Vagina (tissue), 2 donors: ENCODE data around the gene PTPN6. TPM values are rescaled to one million over a fixed set of nuclear protein-coding genes. Genes with fewer than 3 reads are reported as not detected.

Experiments used
- DNase-seq, 2 donors: peaks; one replicate each; pipeline ENCODE4 v3.0.0-alpha.2; 2017; ENCODE audit errors: extremely low spot score in 2 of 2
- H3K27ac ChIP-seq: fragments of 200-600 bp; sonication (generic); one replicate; pipeline ENCODE4 v1.5.1; 2019
- H3K27me3 ChIP-seq: fragments of 200-600 bp; sonication (generic); one replicate; pipeline ENCODE4 v1.5.1; 2019
- H3K36me3 ChIP-seq, 2 donors: fragments of 200-600 bp; sonication (generic); one replicate each; pipeline ENCODE4 v1.5.1; 2017 to 2019
- H3K4me1 ChIP-seq: fragments of 200-600 bp; sonication (generic); one replicate; pipeline ENCODE4 v1.5.1; 2019
- H3K4me3 ChIP-seq, 2 donors: fragments of 200-600 bp; sonication (generic); 1 replicate in 1 of 2; 2 replicates in 1 of 2; pipeline ENCODE4 v1.5.1; 2016 to 2019
- H3K9me3 ChIP-seq: fragments of 200-600 bp; sonication (generic); one replicate; pipeline ENCODE4 v1.5.1; 2019
- POLR2A ChIP-seq, 2 donors: fragments of 450-650 bp; IDR thresholded peaks; one replicate each; pipeline ENCODE4 v1.6.1; 2017; ENCODE audit warnings: antibody characterized with exemption in 2 of 2, mild to moderate bottlenecking in 2 of 2, moderate library complexity in 2 of 2
- POLR2AphosphoS5 ChIP-seq, 2 donors: sonication (generic); formaldehyde crosslinking; IDR thresholded peaks; one replicate each; pipeline ENCODE4 v1.9.0; 2017; ENCODE audit warnings: antibody characterized with exemption in 2 of 2, mild to moderate bottlenecking in 2 of 2, low read depth in 1 of 2; ENCODE audit not compliant: insufficient read depth in 1 of 2
- intact Hi-C: fragments of 100-400 bp; cut with DNase I; formaldehyde crosslinking; loops from one replicate; pipeline ENCODE4 v1.15.1; 2023
- total RNA-seq: library from RNA; depleted of rRNA; stranded (reverse); fragments of >200 nt; gene quantifications from one replicate; pipeline ENCODE4 v1.2.3, GENCODE V29; 2016
- TF ChIP-seq, protein P1 (sequence below), 3 experiments: fragments of 450-650 bp in 2 of 3; fragments of 200-600 bp in 1 of 3; sonication (generic) in 1 of 3; IDR thresholded peaks; one replicate each; pipeline ENCODE4 v1.5.1; 2017 to 2019; ENCODE audit warnings: antibody characterized with exemption in 3 of 3, mild to moderate bottlenecking in 2 of 3, moderate library complexity in 2 of 3

Gene PTPN6
- total RNA-seq, 1 donor from 2014 or later, result 17.4 TPM

DNA sequence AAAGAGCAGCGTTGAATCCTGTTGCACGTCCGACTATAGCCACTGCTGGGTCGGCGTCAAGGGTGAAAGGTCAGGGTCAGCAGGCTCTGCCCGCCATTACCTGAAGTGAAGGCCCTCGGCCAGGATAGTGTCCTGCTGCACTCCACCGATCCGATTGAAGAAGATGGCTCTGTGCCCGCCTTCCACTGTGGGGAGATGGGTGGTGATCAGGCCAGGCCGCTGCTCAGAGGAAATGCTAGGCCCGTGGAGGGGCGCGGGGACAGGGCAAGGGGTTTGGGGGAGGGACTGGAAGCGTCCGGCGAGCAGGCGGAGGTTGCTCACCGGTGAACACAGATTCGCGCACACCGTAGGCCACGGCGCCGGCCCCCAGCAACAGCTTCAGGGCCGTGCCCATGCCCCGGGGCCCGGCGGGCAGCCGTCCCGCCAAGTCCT, 19.0 kb downstream of the PTPN6 start:
- peak overlapping the region; percentile 84 for H3K27ac ChIP-seq
- no peak for DNase-seq
- H3K27me3 ChIP-seq, result no peaks in the 10 kb centered on the region
- H3K4me1 ChIP-seq, result peaks cover 29% of the 10 kb centered on the region
- intact Hi-C loops, result loop anchor here (5.0 kb wide), 1 partner anchor 47 kb away; the partner anchor contains the start of gene LPCAT3
- peaks cover 0 to 52% of the 10 kb centered on the region in 2 donors for H3K36me3 ChIP-seq
- no peak for TF ChIP-seq POLR2A (IDR thresholded peaks at IDR 0.05)
- TF ChIP-seq POLR2AphosphoS5 (IDR thresholded peaks at IDR 0.05; ENCODE audit: insufficient read depth in 1 of 2, low read depth in 1 of 2), result no peak
- TF ChIP-seq, protein P1, sequence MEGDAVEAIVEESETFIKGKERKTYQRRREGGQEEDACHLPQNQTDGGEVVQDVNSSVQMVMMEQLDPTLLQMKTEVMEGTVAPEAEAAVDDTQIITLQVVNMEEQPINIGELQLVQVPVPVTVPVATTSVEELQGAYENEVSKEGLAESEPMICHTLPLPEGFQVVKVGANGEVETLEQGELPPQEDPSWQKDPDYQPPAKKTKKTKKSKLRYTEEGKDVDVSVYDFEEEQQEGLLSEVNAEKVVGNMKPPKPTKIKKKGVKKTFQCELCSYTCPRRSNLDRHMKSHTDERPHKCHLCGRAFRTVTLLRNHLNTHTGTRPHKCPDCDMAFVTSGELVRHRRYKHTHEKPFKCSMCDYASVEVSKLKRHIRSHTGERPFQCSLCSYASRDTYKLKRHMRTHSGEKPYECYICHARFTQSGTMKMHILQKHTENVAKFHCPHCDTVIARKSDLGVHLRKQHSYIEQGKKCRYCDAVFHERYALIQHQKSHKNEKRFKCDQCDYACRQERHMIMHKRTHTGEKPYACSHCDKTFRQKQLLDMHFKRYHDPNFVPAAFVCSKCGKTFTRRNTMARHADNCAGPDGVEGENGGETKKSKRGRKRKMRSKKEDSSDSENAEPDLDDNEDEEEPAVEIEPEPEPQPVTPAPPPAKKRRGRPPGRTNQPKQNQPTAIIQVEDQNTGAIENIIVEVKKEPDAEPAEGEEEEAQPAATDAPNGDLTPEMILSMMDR (IDR thresholded peaks at IDR 0.05), result no peak
- H3K9me3 ChIP-seq, result no peaks in the 10 kb centered on the region
- peak overlapping the region; percentile 57 to 91 for H3K4me3 ChIP-seq

- TF ChIP-seq POLR2A (IDR thresholded peaks at IDR 0.05), result no peak
- DNase-seq, result no peak
- Histone ChIP-seq H3K27ac (no peak overlapping the region), H3K27me3 (no peaks in the 10 kb centered on the region), H3K36me3 (peaks cover 3 to 43% of the 10 kb centered on the region in 2 donors), H3K4me3 (no peak overlapping the region), H3K9me3 (no peaks in the 10 kb centered on the region), H3K4me1 (peaks cover 29% of the 10 kb centered on the region)
- intact Hi-C loops, result loop anchor here (5.0 kb wide), 1 partner anchor 43 kb away; the partner anchor contains the start of gene LPCAT3
These were observed 23.0 kb downstream of the PTPN6 start for GRCh38 chr12:6974180-6974579.

DNA sequence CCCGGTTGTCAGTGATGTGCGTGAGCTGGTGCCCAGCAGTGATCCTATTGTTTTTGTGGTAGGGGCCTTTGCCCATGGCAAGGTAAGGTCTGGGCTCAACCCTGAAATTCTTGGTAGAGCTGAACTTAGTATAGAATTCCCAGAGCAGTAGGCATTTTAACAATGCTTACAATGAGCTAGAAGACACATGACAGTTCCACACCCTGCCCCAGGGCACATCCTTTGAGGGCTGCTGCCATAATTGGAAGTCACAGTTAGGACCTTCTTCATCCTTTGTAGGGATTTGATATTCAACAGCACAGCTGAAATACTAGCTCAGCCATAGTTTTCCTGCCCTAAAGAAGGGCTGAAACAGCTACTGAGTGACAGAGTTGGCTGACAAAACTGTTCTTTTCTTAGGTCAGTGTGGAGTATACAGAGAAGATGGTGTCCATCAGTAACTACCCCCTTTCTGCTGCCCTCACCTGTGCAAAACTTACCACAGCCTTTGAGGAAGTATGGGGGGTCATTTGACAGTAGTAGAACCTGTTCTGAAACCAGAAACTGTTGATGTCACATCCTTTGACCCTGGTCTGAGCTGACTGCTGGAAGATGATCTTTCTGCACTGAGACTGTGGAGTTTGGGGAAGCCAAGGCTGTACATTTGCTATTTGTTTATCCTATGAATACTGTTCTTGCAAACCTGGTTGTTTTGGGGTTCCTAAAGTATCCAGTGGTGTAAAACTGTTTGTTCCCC, 24.3 kb downstream of the PTPN6 start:
- peaks cover 19% of the 10 kb centered on the region for H3K4me1 ChIP-seq
- peaks cover 3 to 47% of the 10 kb centered on the region in 2 donors for H3K36me3 ChIP-seq
- no peaks in the 10 kb centered on the region for H3K9me3 ChIP-seq
- TF ChIP-seq, protein P1 (IDR thresholded peaks at IDR 0.05), result no peak
- no peak for TF ChIP-seq POLR2AphosphoS5 (IDR thresholded peaks at IDR 0.05; ENCODE audit: insufficient read depth in 1 of 2, low read depth in 1 of 2)
- TF ChIP-seq POLR2A (IDR thresholded peaks at IDR 0.05), result no peak
- intact Hi-C loops, result no loop called here
- H3K4me3 ChIP-seq, result no peak overlapping the region
- H3K27ac ChIP-seq, result no peak overlapping the region
- no peaks in the 10 kb centered on the region for H3K27me3 ChIP-seq
- DNase-seq, result no peak

GRCh38 chr12:6977653-6978052, 26.5 kb downstream of the PTPN6 start:
- H3K9me3 ChIP-seq, result no peaks in the 10 kb centered on the region
- no peak for DNase-seq
- H3K4me1 ChIP-seq, result peaks cover 9% of the 10 kb centered on the region
- TF ChIP-seq, protein P1 (IDR thresholded peaks at IDR 0.05), result no peak
- TF ChIP-seq POLR2AphosphoS5 (IDR thresholded peaks at IDR 0.05; ENCODE audit: insufficient read depth in 1 of 2, low read depth in 1 of 2), result no peak
- TF ChIP-seq POLR2A (IDR thresholded peaks at IDR 0.05), result no peak
- intact Hi-C loops, result no loop called here
- no peak overlapping the region for H3K27ac ChIP-seq
- H3K36me3 ChIP-seq, result peaks cover 6 to 64% of the 10 kb centered on the region in 2 donors
- no peaks in the 10 kb centered on the region for H3K27me3 ChIP-seq
- H3K4me3 ChIP-seq, result no peak overlapping the region

DNA sequence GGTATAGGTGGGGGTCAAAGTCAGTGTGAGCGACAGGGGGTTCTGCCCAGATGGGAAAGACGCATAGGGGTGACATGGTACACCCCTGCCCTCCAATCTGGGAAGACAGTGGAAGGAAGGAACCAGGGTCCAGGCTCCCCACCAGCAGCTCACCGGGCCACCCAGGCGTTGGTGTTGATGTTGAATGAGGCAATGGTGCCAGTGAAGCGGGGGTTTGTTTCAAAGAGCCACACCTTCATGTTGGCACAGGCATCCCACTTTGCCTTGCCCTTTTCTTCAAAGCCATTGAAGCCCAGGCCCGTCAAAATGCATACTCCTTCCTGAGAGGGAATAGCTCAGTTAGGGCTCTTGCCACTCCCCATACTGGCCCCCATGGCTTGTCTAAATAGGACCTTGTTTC, 27.0 kb downstream of the PTPN6 start:
- peaks cover 6 to 64% of the 10 kb centered on the region in 2 donors for H3K36me3 ChIP-seq
- intact Hi-C loops, result no loop called here
- H3K27ac ChIP-seq, result no peak overlapping the region
- peak in 1 of 2 donors; percentile 3 for TF ChIP-seq POLR2AphosphoS5 (IDR thresholded peaks at IDR 0.05; ENCODE audit: insufficient read depth in 1 of 2, low read depth in 1 of 2)
- TF ChIP-seq, protein P1 (IDR thresholded peaks at IDR 0.05), result no peak
- H3K4me3 ChIP-seq, result no peak overlapping the region
- DNase-seq, result no peak
- peaks cover 9% of the 10 kb centered on the region for H3K4me1 ChIP-seq
- H3K27me3 ChIP-seq, result no peaks in the 10 kb centered on the region
- H3K9me3 ChIP-seq, result no peaks in the 10 kb centered on the region
